Small intestine (tissue), 7 donors: ENCODE measurements around the gene MROH2A. TPM values are rescaled to one million over a fixed set of nuclear protein-coding genes. Genes with fewer than 3 reads are reported as not detected.
"Not testable (repeated sequence)": the region's sequence is repeated elsewhere in the genome, so short reads cannot be mapped to it uniquely, and the experiment has no call there.

ENCODE experiments used
- DNase-seq, 2 donors: peaks; one replicate each; pipeline versions ENCODE4 v3.0.0 to v3.0.0-alpha.2; 2013
- FAIRE-seq: peaks from 2 replicates; lab custom pipeline; 2012; peaks lifted over from hg19 to GRCh38; lab: Jason Lieb, UNC
- H3K27ac ChIP-seq, 3 donors: one replicate each; pipeline ENCODE4 v1.5.1; 2013; ENCODE audit warnings: low read length in 2 of 3, mild to moderate bottlenecking in 2 of 3, control low read depth in 1 of 3, inconsistent platforms in 1 of 3, low read depth in 1 of 3, moderate library complexity in 1 of 3
- H3K27me3 ChIP-seq, 3 donors: one replicate each; pipeline ENCODE4 v1.6.1; 2013; ENCODE audit warnings: low read length in 3 of 3, inconsistent platforms in 1 of 3; ENCODE audit not compliant: control insufficient read depth in 3 of 3, insufficient read depth in 3 of 3
- H3K36me3 ChIP-seq, 3 donors: one replicate each; pipeline ENCODE4 v1.6.1; 2013; ENCODE audit warnings: low read length in 3 of 3, inconsistent platforms in 1 of 3, low read depth in 1 of 3, mild to moderate bottlenecking in 1 of 3, moderate library complexity in 1 of 3; ENCODE audit not compliant: control insufficient read depth in 3 of 3, insufficient read depth in 2 of 3
- H3K4me1 ChIP-seq, 3 donors: one replicate each; pipeline ENCODE4 v1.6.1; 2013; ENCODE audit warnings: low read length in 2 of 3, inconsistent platforms in 1 of 3, low read depth in 1 of 3, mild to moderate bottlenecking in 1 of 3, moderate library complexity in 1 of 3; ENCODE audit not compliant: control insufficient read depth in 3 of 3, insufficient read depth in 2 of 3
- H3K4me3 ChIP-seq, 3 donors: one replicate each; pipeline ENCODE4 v1.5.1; 2013; ENCODE audit warnings: low read length in 3 of 3, control low read depth in 1 of 3, inconsistent platforms in 1 of 3, low read depth in 1 of 3, mild to moderate bottlenecking in 1 of 3, moderate library complexity in 1 of 3
- H3K9me3 ChIP-seq, 2 donors: one replicate each; pipeline ENCODE4 v1.6.1; 2013; ENCODE audit warnings: low read depth in 1 of 2, low read length in 1 of 2; ENCODE audit not compliant: control insufficient read depth in 2 of 2, insufficient read depth in 1 of 2
- WGBS, 3 donors: extraction: QIAGEN DNeasy Blood & Tissue Kit; methylation state at CpG; one replicate each; pipeline ENCODE4 v1.1.7; 2013; 5-methylcytosine and 5-hydroxymethylcytosine counted together
- polyA plus RNA-seq, 4 donors: library from polyadenylated mRNA; stranded (reverse) in 3 of 4; unstranded in 1 of 4; fragments of 200-250 nt in 3 of 4; fragments of 120-200 nt in 1 of 4; gene quantifications; one replicate each; pipeline versions ENCODE4 v1.2.1 to v1.2.3, GENCODE V29; 2013
- donor health status: healthy with polysubstance abuse.
- donor health status: control.
- donor health status: control.
- donor health status: Bipolar disorder and iron deficiency.
- donor health status: healthy.

MROH2A gene
- polyA plus RNA-seq, 4 donors, result 0.19 to 1.6 (median 0.42) TPM

- WGBS, 3 donors, result 75 to 81% (median 81%) methylated on average over 10 of the region's 10 CpGs
- Histone ChIP-seq H3K27ac (no peak overlapping the region), H3K27me3 (no peaks in the 10 kb centered on the region), H3K4me3 (no peak overlapping the region), H3K36me3 (peaks cover 0 to 3% (median 0%) of the 10 kb centered on the region in 3 donors), H3K4me1 (peaks cover 0 to 15% (median 0%) of the 10 kb centered on the region in 3 donors), H3K9me3 (peaks cover 1 to 29% of the 10 kb centered on the region in 2 donors)
- DNase-seq, result no peak
- FAIRE-seq, result no peak
Observed at GRCh38 chr2:233746475-233747282, 31.5 kb upstream of the MROH2A start.

- Histone ChIP-seq H3K4me1 (peaks cover 0 to 15% (median 2%) of the 10 kb centered on the region in 3 donors), H3K9me3 (peaks cover 1 to 31% of the 10 kb centered on the region in 2 donors), H3K27me3 (no peaks in the 10 kb centered on the region), H3K27ac (no peak overlapping the region), H3K36me3 (peaks cover 0 to 3% (median 0%) of the 10 kb centered on the region in 3 donors), H3K4me3 (no peak overlapping the region)
- no peak for DNase-seq
- FAIRE-seq, result no peak
- 88 to 96% (median 92%) methylated on average over 6 of the region's 6 CpGs for WGBS, 3 donors
Observed at GRCh38 chr2:233747283-233747544, 30.9 kb upstream of the MROH2A start.

DNA sequence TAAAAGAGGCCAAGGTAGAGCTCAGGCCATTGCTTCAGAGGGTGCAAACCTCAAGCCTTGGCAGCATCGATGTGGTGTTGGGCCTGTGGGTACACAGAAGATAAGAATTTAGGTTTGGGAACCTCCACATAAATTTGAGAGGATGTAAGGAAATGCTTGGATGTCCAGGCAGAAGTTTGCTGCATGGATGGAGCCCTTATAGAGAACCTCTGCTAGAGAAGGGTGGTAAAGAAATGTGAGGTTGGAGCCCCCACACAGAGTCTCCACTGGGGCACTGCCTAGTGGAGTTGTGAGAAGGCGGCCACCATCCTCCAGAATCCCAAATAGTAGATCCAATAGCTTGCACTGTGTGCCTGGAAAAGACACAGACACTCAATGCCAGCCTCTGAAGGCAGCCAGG is 27.4 kb upstream of the MROH2A start:
- H3K27me3 ChIP-seq, H3K36me3 ChIP-seq, DNase-seq, H3K4me1 ChIP-seq, H3K4me3 ChIP-seq, H3K27ac ChIP-seq, FAIRE-seq: not testable (repeated sequence)
- H3K9me3 ChIP-seq, result peaks cover 1 to 46% of the 10 kb centered on the region in 2 donors
- WGBS, 3 donors, result 72 to 79% (median 78%) methylated on average over 2 of the region's 2 CpGs

- H3K4me3 ChIP-seq, H3K4me1 ChIP-seq, FAIRE-seq, H3K27me3 ChIP-seq, H3K36me3 ChIP-seq: not testable (repeated sequence)
- H3K27ac ChIP-seq, result peak overlapping the region in 2 of 3 donors; percentile 33 to 83
- peak; percentile 29 to 68 for DNase-seq
- peaks cover 1 to 46% of the 10 kb centered on the region in 2 donors for H3K9me3 ChIP-seq
- WGBS, 3 donors, result 25 to 59% (median 46%) methylated on average over 2 of the region's 2 CpGs
Observed at GRCh38 chr2:233751212-233752009, 26.7 kb upstream of the MROH2A start.

- Histone ChIP-seq H3K27ac (no peak overlapping the region), H3K4me3 (no peak overlapping the region), H3K36me3 (no peaks in the 10 kb centered on the region), H3K4me1 (peaks cover 0 to 27% (median 10%) of the 10 kb centered on the region in 3 donors), H3K27me3 (no peaks in the 10 kb centered on the region), H3K9me3 (peaks cover 0 to 43% of the 10 kb centered on the region in 2 donors)
- WGBS, 3 donors, result 93 to 96% (median 95%) methylated on average over 42 to 44 of the region's 44 CpGs
- FAIRE-seq, result no peak
- DNase-seq, result no peak
Observed at GRCh38 chr2:233754872-233755611, 23.1 kb upstream of the MROH2A start.

- Histone ChIP-seq H3K27me3 (no peaks in the 10 kb centered on the region), H3K4me3 (no peak overlapping the region), H3K4me1 (peaks cover 0 to 40% (median 14%) of the 10 kb centered on the region in 3 donors), H3K27ac (peak overlapping the region in 2 of 3 donors; percentile 61 to 64), H3K36me3 (no peaks in the 10 kb centered on the region), H3K9me3 (peaks cover 0 to 37% of the 10 kb centered on the region in 2 donors)
- DNase-seq (peak; percentile 86 to 97), FAIRE-seq (peak; percentile 30)
- 13 to 56% (median 27%) methylated on average over 7 of the region's 7 CpGs for WGBS, 3 donors
Observed at GRCh38 chr2:233756429-233757081, 21.6 kb upstream of the MROH2A start.

- Histone ChIP-seq H3K4me1 (peaks cover 0 to 46% (median 12%) of the 10 kb centered on the region in 3 donors), H3K36me3 (no peaks in the 10 kb centered on the region), H3K4me3 (no peak overlapping the region), H3K27ac (peak overlapping the region; percentile 23 to 85 (median 67)), H3K27me3 (no peaks in the 10 kb centered on the region), H3K9me3 (peaks cover 0 to 25% of the 10 kb centered on the region in 2 donors)
- DNase-seq (peak; percentile 73 to 79), FAIRE-seq (no peak)
Observed at GRCh38 chr2:233758141-233758540, 20.0 kb upstream of the MROH2A start.
